HepG2 (cell line): ENCODE results near the gene TBC1D12. TPM values are rescaled to one million over a fixed set of nuclear protein-coding genes. Genes with fewer than 3 reads are reported as not detected.

Experiments
- CREB3 ChIP-seq: sonication (generic); formaldehyde crosslinking; IDR thresholded peaks from 2 replicates; pipeline ENCODE4 v1.5.0; 2020; ENCODE audit warnings: missing genetic modification reagents
- DMAP1 ChIP-seq: IDR thresholded peaks from 2 replicates; pipeline ENCODE4 v1.6.1; 2016
- IKZF1 ChIP-seq: fragments of 450-650 bp; IDR thresholded peaks from 2 replicates; pipeline ENCODE4 v1.7.1; 2016
- KDM5B ChIP-seq: sonication (generic); formaldehyde crosslinking; IDR thresholded peaks from 2 replicates; pipeline ENCODE4 v1.4.0; 2020; ENCODE audit warnings: missing genetic modification reagents, mild to moderate bottlenecking, borderline replicate concordance
- MAFK ChIP-seq, 2 experiments: IDR thresholded peaks in 1 of 2; conservative IDR thresholded peaks in 1 of 2; 2 replicates each; pipeline ENCODE4 v1.6.1; 2011; ENCODE audit warnings: improper control_type of control experiment in 2 of 2, low read length in 2 of 2
- NFE2 ChIP-seq: sonication (generic); formaldehyde crosslinking; IDR thresholded peaks from 2 replicates; pipeline ENCODE4 v1.4.0; 2020; ENCODE audit warnings: missing genetic modification reagents
- NFYC ChIP-seq: IDR thresholded peaks from 2 replicates; pipeline ENCODE4 v1.6.1; 2016; ENCODE audit warnings: missing genetic modification reagents, missing compliant biosample characterization
- PAX8 ChIP-seq: sonication (generic); formaldehyde crosslinking; IDR thresholded peaks from 2 replicates; pipeline ENCODE4 v1.8.0; 2022; ENCODE audit warnings: mild to moderate bottlenecking, missing genetic modification reagents, borderline replicate concordance
- PBX3 ChIP-seq: sonication (generic); formaldehyde crosslinking; IDR thresholded peaks from 2 replicates; pipeline ENCODE4 v1.8.1; 2023; ENCODE audit warnings: missing genetic modification reagents, inconsistent platforms, borderline replicate concordance
- PRPF4 ChIP-seq: fragments of 200-400 bp; formaldehyde crosslinking; IDR thresholded peaks from 2 replicates; pipeline ENCODE4 v1.6.1; 2016; ENCODE audit warnings: low read length, low read depth; ENCODE audit not compliant: poor library complexity, severe bottlenecking
- RBM39 ChIP-seq: fragments of 200-400 bp; formaldehyde crosslinking; IDR thresholded peaks from one replicate; pipeline ENCODE4 v1.6.1; 2018; ENCODE audit warnings: antibody characterized with exemption, mild to moderate bottlenecking, low read depth, low read length; ENCODE audit not compliant: poor library complexity, severe bottlenecking
- REL ChIP-seq: sonication (generic); formaldehyde crosslinking; conservative IDR thresholded peaks from 2 replicates; pipeline ENCODE4 v1.8.0; 2022; ENCODE audit warnings: mild to moderate bottlenecking, missing genetic modification reagents, moderate library complexity
- RFX3 ChIP-seq: IDR thresholded peaks from 2 replicates; pipeline ENCODE4 v1.6.1; 2016; ENCODE audit warnings: missing biosample characterization, missing genetic modification reagents
- SMYD3 ChIP-seq: sonication (generic); formaldehyde crosslinking; IDR thresholded peaks from 2 replicates; pipeline ENCODE4 v1.8.1; 2023; ENCODE audit warnings: mild to moderate bottlenecking, missing genetic modification reagents
- SYNCRIP ChIP-seq: fragments of 200-400 bp; formaldehyde crosslinking; IDR thresholded peaks from 2 replicates; pipeline ENCODE4 v1.6.1; 2018; ENCODE audit warnings: mild to moderate bottlenecking, low read depth, low read length; ENCODE audit not compliant: insufficient read depth
- TBP ChIP-seq: sonication (generic); formaldehyde crosslinking; IDR thresholded peaks from 2 replicates; pipeline ENCODE4 v1.5.0; 2020; ENCODE audit warnings: missing genetic modification reagents
- TEAD3 ChIP-seq: optimal IDR thresholded peaks from 2 replicates; pipeline ENCODE3; 2016; ENCODE audit warnings: borderline replicate concordance
- UBTF ChIP-seq: sonication (generic); formaldehyde crosslinking; IDR thresholded peaks from 2 replicates; pipeline ENCODE4 v1.4.0; 2020; ENCODE audit warnings: mild to moderate bottlenecking, missing genetic modification reagents
- ZFP62 ChIP-seq: sonication (generic); formaldehyde crosslinking; IDR thresholded peaks from 2 replicates; pipeline ENCODE4 v1.4.0; 2020; ENCODE audit warnings: missing genetic modification reagents
- ZMYM3 ChIP-seq: sonication (generic); formaldehyde crosslinking; IDR thresholded peaks from 2 replicates; pipeline ENCODE4 v1.5.1; 2020; ENCODE audit warnings: mild to moderate bottlenecking, missing genetic modification reagents
- ZNF235 ChIP-seq: sonication (generic); formaldehyde crosslinking; IDR thresholded peaks from 2 replicates; pipeline ENCODE4 v1.8.1; 2023; ENCODE audit warnings: mild to moderate bottlenecking, missing genetic modification reagents, borderline replicate concordance
- ZNF333 ChIP-seq: sonication (generic); formaldehyde crosslinking; IDR thresholded peaks from 2 replicates; pipeline ENCODE4 v1.4.0; 2020; ENCODE audit warnings: mild to moderate bottlenecking, missing genetic modification reagents, borderline replicate concordance
- ZNF337 ChIP-seq: sonication (generic); formaldehyde crosslinking; IDR thresholded peaks from 2 replicates; pipeline ENCODE4 v1.5.1; 2020; ENCODE audit warnings: missing genetic modification reagents, low read depth, mild to moderate bottlenecking, borderline replicate concordance
- ZNF704 ChIP-seq: sonication (generic); formaldehyde crosslinking; IDR thresholded peaks from 2 replicates; pipeline ENCODE4 v1.8.1; 2023; ENCODE audit warnings: mild to moderate bottlenecking, inconsistent platforms, moderate library complexity, missing genetic modification reagents, borderline replicate concordance
- polyA plus RNA-seq, 8 experiments: library from polyadenylated mRNA; depleted of rRNA in 3 of 8; stranded (reverse) in 7 of 8; unstranded in 1 of 8; fragments of >200 nt; fragmentation: Illumina TruSeq in 4 of 8; extraction: Trizol in 4 of 8; gene quantifications; 2 replicates each; pipeline versions ENCODE4 v1.2.1 to v1.2.3, GENCODE V29; 2011 to 2016; ENCODE audit warnings: low read depth in 4 of 8, missing spikeins in 1 of 8, mixed read lengths in 1 of 8; ENCODE audit not compliant: insufficient read depth in 1 of 8
- total RNA-seq, 5 experiments: library from RNA; depleted of rRNA; stranded (reverse); fragments of >200 nt; fragmentation: Illumina TruSeq; extraction: Trizol; gene quantifications; 2 replicates each; pipeline ENCODE4 v1.2.3, GENCODE V29; 2016; ENCODE audit warnings: low read depth in 1 of 5

Gene TBC1D12
- total and polyA plus RNA-seq, 2 of the 13 experiments (the other 11 are each of a cell fraction or from before 2014, with no cell fraction given) = 5.7 to 6.2 TPM

- TF ChIP-seq ZNF337 (CRISPR knock-in tag) = peak; percentile 79; the same call in 1 of the 2 replicates
- no peak for TF ChIP-seq PRPF4
- TF ChIP-seq TEAD3 (CRISPR knock-in tag) = peak; percentile 80
- TF ChIP-seq DMAP1 (CRISPR knock-in tag) = peak; percentile 95
- TF ChIP-seq ZNF235 = peak; percentile 98; the same call in 1 of the 2 replicates
- TF ChIP-seq UBTF = peak; percentile 80
- peak; percentile 61 for TF ChIP-seq RBM39
- no peak for TF ChIP-seq ZFP62
- no peak for TF ChIP-seq NFE2
- TF ChIP-seq TBP (CRISPR knock-in tag) = no peak
- TF ChIP-seq PBX3 = peak; percentile 72; the same call in 1 of the 2 replicates
- peak; percentile 100 for TF ChIP-seq KDM5B (CRISPR knock-in tag)
- peak; percentile 70; the same call in 1 of the 2 replicates for TF ChIP-seq PAX8
- no peak for TF ChIP-seq MAFK (conservative IDR thresholded peaks at IDR 0.05 in 1 of 2, IDR thresholded peaks at IDR 0.05 in 1 of 2; ENCODE audit: low read length in 2 of 2)
- peak; percentile 99 for TF ChIP-seq ZNF704 (CRISPR knock-in tag)
- no peak for TF ChIP-seq RFX3 (CRISPR knock-in tag)
- peak; percentile 61; the same call in 1 of the 2 replicates for TF ChIP-seq ZMYM3 (CRISPR knock-in tag)
- TF ChIP-seq IKZF1 = no peak
- peak; percentile 99 for TF ChIP-seq SMYD3 (CRISPR knock-in tag)
- peak; percentile 87; the same call in 1 of the 2 replicates for TF ChIP-seq ZNF333 (CRISPR knock-in tag)
- peak; percentile 95; the same call in 1 of the 2 replicates for TF ChIP-seq CREB3 (CRISPR knock-in tag)
- peak; percentile 98 for TF ChIP-seq REL
- peak; percentile 70 for TF ChIP-seq NFYC (CRISPR knock-in tag)
- TF ChIP-seq SYNCRIP = no peak
These were observed 39.7 kb upstream of the TBC1D12 start, which contains the start of gene NOC3L (continued) for GRCh38 chr10:94362360-94363250.
